SU-DHL-6 (cell line): ENCODE measurements around the gene ACOT8.

Experiments
- H2AFZ ChIP-seq: fragments of 200-600 bp; sonication (generic); 2 replicates; pipeline ENCODE4 v1.6.1; 2014; ENCODE audit warnings: low read depth, mild to moderate bottlenecking, moderate library complexity, mixed read lengths, antibody characterized with exemption, low read length; ENCODE audit not compliant: severe bottlenecking
- H3F3A ChIP-seq: fragments of 200-600 bp; shearing (Covaris generic); 2 replicates; pipeline ENCODE4 v1.6.0; 2016; ENCODE audit warnings: antibody characterized with exemption, mild to moderate bottlenecking; ENCODE audit not compliant: insufficient read depth
- H3K27ac ChIP-seq: fragments of 200-600 bp; sonication (generic); 2 replicates; pipeline ENCODE4 v1.5.1; 2016; ENCODE audit warnings: low read depth, mild to moderate bottlenecking, low read length, moderate library complexity, mixed read lengths
- H3K27me3 ChIP-seq: fragments of 200-600 bp; sonication (generic), shearing (Covaris generic); 2 replicates; pipeline ENCODE4 v1.6.0; 2014; ENCODE audit warnings: mild to moderate bottlenecking, low read length
- H3K36me3 ChIP-seq: fragments of 200-600 bp; sonication (generic); 2 replicates; pipeline ENCODE4 v1.6.1; 2014; ENCODE audit warnings: mild to moderate bottlenecking, low read length, mixed read lengths
- H3K4me2 ChIP-seq: fragments of 300-600, 200-600 bp; shearing (Covaris generic), sonication (generic); 2 replicates; pipeline ENCODE4 v1.6.0; 2014; ENCODE audit warnings: low read length, low read depth, mild to moderate bottlenecking; ENCODE audit not compliant: poor library complexity, severe bottlenecking
- H3K4me3 ChIP-seq: fragments of 200-600 bp; sonication (generic); 2 replicates; pipeline ENCODE4 v1.5.1; 2014; ENCODE audit warnings: antibody characterized with exemption, low read length, mild to moderate bottlenecking, mixed read lengths; ENCODE audit not compliant: insufficient read depth, poor library complexity, severe bottlenecking
- H3K79me2 ChIP-seq: fragments of 200-600 bp; sonication (generic); 2 replicates; pipeline ENCODE4 v1.6.1; 2014; ENCODE audit warnings: mild to moderate bottlenecking, low read length, moderate library complexity; ENCODE audit not compliant: insufficient read depth
- H3K9ac ChIP-seq: fragments of 200-600 bp; sonication (generic); 2 replicates; pipeline ENCODE4 v1.7.0; 2014; ENCODE audit warnings: mild to moderate bottlenecking, low read length
- H3K9me2 ChIP-seq: fragments of 200-600 bp; sonication (generic); replicated peaks from 2 replicates; pipeline ENCODE4 v1.6.1; 2014; ENCODE audit warnings: low read length; ENCODE audit not compliant: insufficient read depth
- H3K9me3 ChIP-seq: fragments of 200-600 bp; sonication (generic); 2 replicates; pipeline ENCODE4 v1.6.1; 2014; ENCODE audit warnings: low read length, mixed read lengths; ENCODE audit not compliant: insufficient read depth
- H4K20me1 ChIP-seq: fragments of 200-600 bp; sonication (generic); 2 replicates; pipeline ENCODE4 v1.6.1; 2014; ENCODE audit warnings: low read depth, mild to moderate bottlenecking, antibody characterized with exemption, low read length, moderate library complexity, mixed read lengths
- CTCF ChIP-seq: fragments of 200-600 bp; sonication (generic); IDR thresholded peaks from one replicate; pipeline ENCODE4 v1.5.1; 2017; ENCODE audit warnings: antibody characterized with exemption, mild to moderate bottlenecking, low read length, moderate library complexity; ENCODE audit not compliant: insufficient read depth, poor library complexity, severe bottlenecking
- EZH2phosphoT487 ChIP-seq: fragments of 200-600 bp; sonication (generic), shearing (Covaris generic); conservative IDR thresholded peaks from 2 replicates; pipeline ENCODE4 v1.6.1; 2018; ENCODE audit warnings: mild to moderate bottlenecking, antibody characterized with exemption, low read length, moderate library complexity, mixed read lengths

The ACOT8 gene

GRCh38 chr20:45818239-45818638 is 39.0 kb downstream of the ACOT8 start:
- peaks cover 10% of the 10 kb centered on the region for H3K79me2 ChIP-seq
- no peaks in the 10 kb centered on the region for H3K27me3 ChIP-seq
- H2AFZ ChIP-seq = no peak overlapping the region
- no peak overlapping the region for H3K9ac ChIP-seq
- no peak overlapping the region for H3K4me2 ChIP-seq
- H4K20me1 ChIP-seq = no peaks in the 10 kb centered on the region
- H3K4me3 ChIP-seq = no peak overlapping the region
- H3F3A ChIP-seq = peaks cover 26% of the 10 kb centered on the region
- no peak for TF ChIP-seq EZH2phosphoT487
- TF ChIP-seq CTCF = no peak
- no peaks in the 10 kb centered on the region for H3K9me3 ChIP-seq
- H3K27ac ChIP-seq = no peak overlapping the region
- H3K36me3 ChIP-seq = peaks cover 20% of the 10 kb centered on the region
- H3K9me2 ChIP-seq = no peaks in the 10 kb centered on the region

- H3K27me3 ChIP-seq = no peaks in the 10 kb centered on the region
- no peaks in the 10 kb centered on the region for H4K20me1 ChIP-seq
- H3K27ac ChIP-seq = no peak overlapping the region
- no peak overlapping the region for H3K4me3 ChIP-seq
- no peaks in the 10 kb centered on the region for H3K9me2 ChIP-seq
- peaks cover 26% of the 10 kb centered on the region for H3F3A ChIP-seq
- peaks cover 17% of the 10 kb centered on the region for H3K79me2 ChIP-seq
- H2AFZ ChIP-seq = no peak overlapping the region
- TF ChIP-seq CTCF = no peak
- no peak for TF ChIP-seq EZH2phosphoT487
- no peak overlapping the region for H3K9ac ChIP-seq
- H3K36me3 ChIP-seq = peaks cover 20% of the 10 kb centered on the region
- H3K4me2 ChIP-seq = no peak overlapping the region
- H3K9me3 ChIP-seq = no peaks in the 10 kb centered on the region
These were observed 39.6 kb downstream of the ACOT8 start for GRCh38 chr20:45817376-45818194.

- Histone ChIP-seq H3K9me2 (no peaks in the 10 kb centered on the region), H3K4me3 (no peak overlapping the region), H3K27ac (no peak overlapping the region), H3K36me3 (peaks cover 20% of the 10 kb centered on the region), H4K20me1 (no peaks in the 10 kb centered on the region), H3K27me3 (no peaks in the 10 kb centered on the region), H3K9ac (no peak overlapping the region), H3K4me2 (no peak overlapping the region), H3F3A (peaks cover 26% of the 10 kb centered on the region), H2AFZ (no peak overlapping the region), H3K9me3 (no peaks in the 10 kb centered on the region), H3K79me2 (peaks cover 19% of the 10 kb centered on the region)
- no peak for TF ChIP-seq EZH2phosphoT487
- no peak for TF ChIP-seq CTCF
These were observed 40.2 kb downstream of the ACOT8 start for GRCh38 chr20:45816951-45817350.
